Heart left ventricle (tissue), 13 donors: ENCODE data around the gene MGMT.

Source experiments
- CTCF ChIP-seq, 12 donors: fragments of 200-600 bp; sonication (generic) in 4 of 12; IDR thresholded peaks; one replicate each; pipeline versions ENCODE4 v1.5.0 to v1.8.0; 2018 to 2022; ENCODE audit warnings: antibody characterized with exemption in 12 of 12, mild to moderate bottlenecking in 5 of 12
- POLR2A ChIP-seq, 2 donors: fragments of 450-650 bp; IDR thresholded peaks; one replicate each; pipeline ENCODE4 v1.6.1; 2017; ENCODE audit warnings: antibody characterized with exemption in 2 of 2, mild to moderate bottlenecking in 2 of 2, moderate library complexity in 2 of 2
- donor health status: ischemic (EF 13 %, LVEDD 7.1; RV severe dilation, severe dysfunction).
- donor health status: DM: no; HTN: yes; CAD: no.
- donor health status: DM: no; HTN: no; CAD: no.
- donor health status: ischemic (EF 25% LVEDD 6.9; RV normal size, moderate dysfunction).
- donor health status: ischemic (EF 25% LVEDD 5.7; RV mildly dilated, moderate dysfunction).
- donor health status: ischemic (EF 35%, LVEDD 5.7; RV mildly dilated, moderate dysfunction).
- donor health status: nonischemic (EF 11% LVEDD 7.7; RV severe dilation, severe dysfunction).
- donor health status: DM: yes; HTN: yes; CAD: no.
- donor health status: PGD.
- donor health status: ischemic (EF 29% LVEDD 5.4; RV normal size, mild dysfunction).
- donor health status: nonischemic (EF 23%, LVEDD 6.1; RV moderate dilation, normal function).

- TF ChIP-seq CTCF (IDR thresholded peaks at IDR 0.05) (no peak), POLR2A (IDR thresholded peaks at IDR 0.05) (no peak)
These were observed 95.4 kb downstream of the MGMT start for GRCh38 chr10:129562487-129562886.
